Measurements from ENCODE around the gene PCNT.
"Not testable (repeated sequence)": the region's sequence is repeated elsewhere in the genome, so short reads cannot be mapped to it uniquely, and the experiment has no call there.

PCNT gene

GRCh38 chr21:46390603-46391545, 66.9 kb downstream of the PCNT start:
- H3K27ac Mint-ChIP-seq: peak overlapping the region; percentile 68
- H3K4me1 Mint-ChIP-seq: peaks cover 7% of the 10 kb centered on the region
- ATAC-seq (no peak), DNase-seq (ENCODE audit: low spot score in 2 of 2) (no peak)
- H3K9me3 Mint-ChIP-seq: no peaks in the 10 kb centered on the region
- no peak overlapping the region for H3K4me3 Mint-ChIP-seq
- H3K36me3 Mint-ChIP-seq: peaks cover 49% of the 10 kb centered on the region

- Mint-ChIP-seq H3K36me3 (peaks cover 43% of the 10 kb centered on the region), H3K4me1 (peaks cover 7% of the 10 kb centered on the region), H3K27ac (no peak overlapping the region), H3K9me3 (no peaks in the 10 kb centered on the region), H3K4me3 (no peak overlapping the region)
- no peak for DNase-seq (ENCODE audit: low spot score in 2 of 2)
- no peak for ATAC-seq
Measured at GRCh38 chr21:46391773-46392172, 67.8 kb downstream of the PCNT start.

- Mint-ChIP-seq H3K4me3 (no peak overlapping the region), H3K4me1 (peaks cover 7% of the 10 kb centered on the region), H3K27ac (peak overlapping the region; percentile 73), H3K9me3 (no peaks in the 10 kb centered on the region), H3K36me3 (peaks cover 52% of the 10 kb centered on the region)
- DNase-seq (ENCODE audit: low spot score in 2 of 2): no peak
- ATAC-seq: no peak
Measured at GRCh38 chr21:46392921-46393320, 69.0 kb downstream of the PCNT start.

- no peaks in the 10 kb centered on the region for H3K9me3 Mint-ChIP-seq
- ATAC-seq (peak; percentile 16), DNase-seq (ENCODE audit: low spot score in 2 of 2) (no peak)
- peak overlapping the region; percentile 23 for H3K4me3 Mint-ChIP-seq
- peaks cover 7% of the 10 kb centered on the region for H3K4me1 Mint-ChIP-seq
- no peak overlapping the region for H3K27ac Mint-ChIP-seq
- H3K36me3 Mint-ChIP-seq: peaks cover 55% of the 10 kb centered on the region
Measured at GRCh38 chr21:46393451-46393940, 69.5 kb downstream of the PCNT start.

- Mint-ChIP-seq H3K4me1 (peaks cover 7% of the 10 kb centered on the region), H3K4me3 (peak overlapping the region; percentile 23), H3K27ac (peak overlapping the region; percentile 56), H3K36me3 (peaks cover 55% of the 10 kb centered on the region), H3K9me3 (no peaks in the 10 kb centered on the region)
- ATAC-seq: peak; percentile 64
- no peak for DNase-seq (ENCODE audit: low spot score in 2 of 2)
Measured at GRCh38 chr21:46393941-46394594, 70.1 kb downstream of the PCNT start.

GRCh38 chr21:46394595-46395104, 70.7 kb downstream of the PCNT start:
- H3K4me3 Mint-ChIP-seq: peak overlapping the region; percentile 23
- peak overlapping the region; percentile 56 for H3K27ac Mint-ChIP-seq
- H3K9me3 Mint-ChIP-seq: no peaks in the 10 kb centered on the region
- peaks cover 7% of the 10 kb centered on the region for H3K4me1 Mint-ChIP-seq
- DNase-seq (ENCODE audit: low spot score in 2 of 2) (no peak), ATAC-seq (no peak)
- H3K36me3 Mint-ChIP-seq: peaks cover 55% of the 10 kb centered on the region

- ATAC-seq (no peak), DNase-seq (ENCODE audit: low spot score in 2 of 2) (no peak)
- peaks cover 63% of the 10 kb centered on the region for H3K36me3 Mint-ChIP-seq
- H3K4me3 Mint-ChIP-seq: no peak overlapping the region
- H3K4me1 Mint-ChIP-seq: peaks cover 7% of the 10 kb centered on the region
- H3K9me3 Mint-ChIP-seq: no peaks in the 10 kb centered on the region
- H3K27ac Mint-ChIP-seq: no peak overlapping the region
Measured at GRCh38 chr21:46397211-46397905, 73.4 kb downstream of the PCNT start.

- H3K4me3 Mint-ChIP-seq: no peak overlapping the region
- H3K9me3 Mint-ChIP-seq: no peaks in the 10 kb centered on the region
- DNase-seq (ENCODE audit: low spot score in 2 of 2) (no peak), ATAC-seq (no peak)
- H3K36me3 Mint-ChIP-seq: peaks cover 66% of the 10 kb centered on the region
- peaks cover 9% of the 10 kb centered on the region for H3K4me1 Mint-ChIP-seq
- H3K27ac Mint-ChIP-seq: no peak overlapping the region
Measured at GRCh38 chr21:46397993-46398392, 74.0 kb downstream of the PCNT start.

- Mint-ChIP-seq H3K36me3 (peaks cover 69% of the 10 kb centered on the region), H3K4me1 (peaks cover 8% of the 10 kb centered on the region), H3K9me3 (no peaks in the 10 kb centered on the region), H3K4me3 (no peak overlapping the region), H3K27ac (peak overlapping the region; percentile 20)
- DNase-seq (ENCODE audit: low spot score in 2 of 2) (no peak), ATAC-seq (no peak)
Measured at GRCh38 chr21:46399129-46399528, 75.2 kb downstream of the PCNT start.

- Mint-ChIP-seq H3K36me3 (peaks cover 69% of the 10 kb centered on the region), H3K4me1 (peaks cover 5% of the 10 kb centered on the region), H3K4me3 (no peak overlapping the region), H3K9me3 (no peaks in the 10 kb centered on the region), H3K27ac (peak overlapping the region; percentile 20)
- ATAC-seq: no peak
- no peak for DNase-seq (ENCODE audit: low spot score in 2 of 2)
Measured at GRCh38 chr21:46399686-46400085, 75.7 kb downstream of the PCNT start.

- Mint-ChIP-seq H3K4me3 (no peak overlapping the region), H3K4me1 (peaks cover 5% of the 10 kb centered on the region), H3K9me3 (no peaks in the 10 kb centered on the region), H3K27ac (no peak overlapping the region), H3K36me3 (peaks cover 69% of the 10 kb centered on the region)
- ATAC-seq: no peak
- no peak for DNase-seq (ENCODE audit: low spot score in 2 of 2)
Measured at GRCh38 chr21:46401186-46401910, 77.4 kb downstream of the PCNT start.

- ATAC-seq (no peak), DNase-seq (ENCODE audit: low spot score in 2 of 2) (no peak)
- Mint-ChIP-seq H3K27ac (no peak overlapping the region), H3K9me3 (no peaks in the 10 kb centered on the region), H3K4me3 (no peak overlapping the region), H3K36me3 (peaks cover 61% of the 10 kb centered on the region), H3K4me1 (peaks cover 5% of the 10 kb centered on the region)
Measured at GRCh38 chr21:46402421-46402820, 78.5 kb downstream of the PCNT start.

GRCh38 chr21:46403234-46403811, 79.4 kb downstream of the PCNT start:
- H3K27ac Mint-ChIP-seq; H3K9me3 Mint-ChIP-seq; H3K4me3 Mint-ChIP-seq; H3K4me1 Mint-ChIP-seq; DNase-seq (ENCODE audit: low spot score in 2 of 2); ATAC-seq: not testable (repeated sequence)
- H3K36me3 Mint-ChIP-seq: peaks cover 59% of the 10 kb centered on the region

GRCh38 chr21:46404306-46404705, 80.3 kb downstream of the PCNT start:
- no peaks in the 10 kb centered on the region for H3K9me3 Mint-ChIP-seq
- peaks cover 5% of the 10 kb centered on the region for H3K4me1 Mint-ChIP-seq
- no peak for DNase-seq (ENCODE audit: low spot score in 2 of 2)
- H3K4me3 Mint-ChIP-seq: no peak overlapping the region
- H3K27ac Mint-ChIP-seq: no peak overlapping the region
- no peak for ATAC-seq
- peaks cover 57% of the 10 kb centered on the region for H3K36me3 Mint-ChIP-seq

Measured in stimulated activated effector memory CD8-positive, alpha-beta T cell treated with anti-CD3 and anti-CD28 coated beads, Interleukin-12 subunit alpha, Interleukin-12 subunit beta, amount 100 ng/mL, for 72 hours (primary cell).